Left ventricle myocardium inferior (tissue), 1 donor: Measurements from ENCODE around the gene HOXB6. TPM values are rescaled to one million over a fixed set of nuclear protein-coding genes. Genes with fewer than 3 reads are reported as not detected.

Experiments
- DNase-seq: peaks from one replicate; pipeline ENCODE4 v3.0.0-alpha.2; 2020
- H3K27ac ChIP-seq: fragments of 200-600 bp; replicated peaks from 2 replicates; pipeline ENCODE4 v1.8.0; 2021
- H3K27me3 ChIP-seq: fragments of 200-600 bp; 2 replicates; pipeline ENCODE4 v1.8.0; 2021; ENCODE audit warnings: low read depth
- H3K36me3 ChIP-seq: fragments of 200-600 bp; 2 replicates; pipeline ENCODE4 v1.8.0; 2021
- H3K4me1 ChIP-seq: fragments of 200-600 bp; 2 replicates; pipeline ENCODE4 v1.8.0; 2021
- H3K4me3 ChIP-seq: fragments of 200-600 bp; 2 replicates; pipeline ENCODE4 v1.8.0; 2021; ENCODE audit warnings: mild to moderate bottlenecking, moderate library complexity
- H3K9me3 ChIP-seq: fragments of 200-600 bp; replicated peaks from 2 replicates; pipeline ENCODE4 v1.8.0; 2021
- intact Hi-C: fragments of 100-400 bp; cut with micrococcal nuclease; formaldehyde crosslinking; loops from one replicate; pipeline ENCODE4 v1.11.0; 2022
- total RNA-seq: library from RNA; stranded (reverse); fragmentation: NEBNext Ultra II Directional; extraction: Animal tissue kit (Norgen Biotek cat#: 25700); gene quantifications from one replicate; pipeline ENCODE4 v1.2.1, GENCODE V29; 2021
- TF ChIP-seq, protein P1 (sequence below): fragments of 200-600 bp; IDR thresholded peaks from 2 replicates; pipeline ENCODE4 v1.8.0; 2021; ENCODE audit warnings: antibody characterized with exemption, mild to moderate bottlenecking, borderline replicate concordance
- donor health status: DM: no; HTN: yes; CAD: no; lungs with severe emphysema.

HOXB6 gene
- total RNA-seq, 1 donor from 2014 or later = 0.66 TPM

DNA sequence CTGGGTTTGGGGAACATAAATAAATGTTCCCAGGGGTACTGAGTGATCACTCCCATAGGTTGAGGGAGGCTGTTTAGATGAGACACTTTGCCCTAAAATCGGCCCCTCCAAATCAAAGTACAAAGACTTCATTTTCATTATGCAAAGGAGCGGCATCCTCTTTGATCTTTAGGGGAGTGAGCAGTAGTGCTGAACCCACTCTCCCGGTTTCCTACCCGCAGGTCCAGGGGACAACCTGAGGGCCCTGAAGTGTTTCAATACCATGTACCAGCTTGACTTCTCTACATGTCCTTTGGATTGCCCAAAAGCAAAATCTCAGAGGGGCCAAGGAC is 3.6 kb downstream of the HOXB6 start:
- TF ChIP-seq, protein P1, sequence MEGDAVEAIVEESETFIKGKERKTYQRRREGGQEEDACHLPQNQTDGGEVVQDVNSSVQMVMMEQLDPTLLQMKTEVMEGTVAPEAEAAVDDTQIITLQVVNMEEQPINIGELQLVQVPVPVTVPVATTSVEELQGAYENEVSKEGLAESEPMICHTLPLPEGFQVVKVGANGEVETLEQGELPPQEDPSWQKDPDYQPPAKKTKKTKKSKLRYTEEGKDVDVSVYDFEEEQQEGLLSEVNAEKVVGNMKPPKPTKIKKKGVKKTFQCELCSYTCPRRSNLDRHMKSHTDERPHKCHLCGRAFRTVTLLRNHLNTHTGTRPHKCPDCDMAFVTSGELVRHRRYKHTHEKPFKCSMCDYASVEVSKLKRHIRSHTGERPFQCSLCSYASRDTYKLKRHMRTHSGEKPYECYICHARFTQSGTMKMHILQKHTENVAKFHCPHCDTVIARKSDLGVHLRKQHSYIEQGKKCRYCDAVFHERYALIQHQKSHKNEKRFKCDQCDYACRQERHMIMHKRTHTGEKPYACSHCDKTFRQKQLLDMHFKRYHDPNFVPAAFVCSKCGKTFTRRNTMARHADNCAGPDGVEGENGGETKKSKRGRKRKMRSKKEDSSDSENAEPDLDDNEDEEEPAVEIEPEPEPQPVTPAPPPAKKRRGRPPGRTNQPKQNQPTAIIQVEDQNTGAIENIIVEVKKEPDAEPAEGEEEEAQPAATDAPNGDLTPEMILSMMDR = no peak
- intact Hi-C loops = no loop called here
- H3K4me3 ChIP-seq = no peak overlapping the region
- peaks cover 100% of the 10 kb centered on the region for H3K27me3 ChIP-seq
- peaks cover 25% of the 10 kb centered on the region for H3K4me1 ChIP-seq
- DNase-seq = no peak
- no peaks in the 10 kb centered on the region for H3K36me3 ChIP-seq
- no peaks in the 10 kb centered on the region for H3K9me3 ChIP-seq
- no peak overlapping the region for H3K27ac ChIP-seq

GRCh38 chr17:48600244-48601098 is 4.3 kb downstream of the HOXB6 start:
- H3K4me3 ChIP-seq = no peak overlapping the region
- no peaks in the 10 kb centered on the region for H3K9me3 ChIP-seq
- H3K4me1 ChIP-seq = peaks cover 28% of the 10 kb centered on the region
- intact Hi-C loops = no loop called here
- peaks cover 100% of the 10 kb centered on the region for H3K27me3 ChIP-seq
- TF ChIP-seq, protein P1 = no peak
- no peak overlapping the region for H3K27ac ChIP-seq
- H3K36me3 ChIP-seq = no peaks in the 10 kb centered on the region
- no peak for DNase-seq

DNA sequence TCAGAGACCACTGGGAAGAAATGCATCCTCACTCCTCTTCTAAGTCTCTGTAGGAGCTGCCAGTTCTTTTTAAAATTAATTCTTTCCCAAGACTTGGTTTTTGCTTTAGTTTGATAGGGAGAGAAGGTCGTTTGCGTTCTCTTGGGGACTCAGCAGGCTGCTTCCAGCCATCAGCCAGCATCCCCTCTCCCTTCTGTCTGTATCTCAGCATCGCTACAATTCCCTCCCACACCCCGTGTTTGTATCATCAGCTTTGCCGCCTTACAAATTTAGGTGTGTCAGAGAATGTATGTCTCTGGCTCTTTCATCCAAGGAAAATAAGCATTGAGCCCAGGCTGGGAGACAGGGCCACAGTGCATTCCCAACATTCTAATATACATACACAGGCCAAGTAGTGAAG is 5.4 kb downstream of the HOXB6 start:
- peaks cover 100% of the 10 kb centered on the region for H3K27me3 ChIP-seq
- no peaks in the 10 kb centered on the region for H3K36me3 ChIP-seq
- intact Hi-C loops = no loop called here
- H3K4me3 ChIP-seq = no peak overlapping the region
- no peak for DNase-seq
- H3K9me3 ChIP-seq = no peaks in the 10 kb centered on the region
- H3K4me1 ChIP-seq = peaks cover 29% of the 10 kb centered on the region
- TF ChIP-seq, protein P1 = no peak
- H3K27ac ChIP-seq = no peak overlapping the region

DNA sequence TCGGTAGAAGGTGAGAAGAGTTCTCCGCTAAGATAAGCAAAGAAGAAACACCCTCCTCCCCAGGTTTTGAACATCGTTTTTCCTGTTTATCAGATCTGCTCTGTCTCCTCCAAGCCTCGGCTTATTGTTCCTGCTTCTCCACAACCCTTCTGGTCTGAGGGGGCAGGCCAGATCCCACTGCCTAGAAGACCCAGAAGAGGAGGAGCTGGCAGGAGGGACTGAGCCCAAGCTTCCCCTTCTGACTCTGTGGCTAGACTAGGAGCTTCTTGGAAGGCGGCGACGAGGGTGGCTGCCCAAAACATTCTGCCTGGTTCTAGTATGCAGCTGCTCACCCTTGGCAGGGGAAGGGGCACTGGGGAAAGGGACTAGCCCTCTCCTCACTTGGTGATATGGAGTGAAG is 6.0 kb downstream of the HOXB6 start:
- Histone ChIP-seq H3K27ac (no peak overlapping the region), H3K4me3 (no peak overlapping the region), H3K36me3 (no peaks in the 10 kb centered on the region), H3K9me3 (no peaks in the 10 kb centered on the region), H3K27me3 (peaks cover 100% of the 10 kb centered on the region), H3K4me1 (peaks cover 35% of the 10 kb centered on the region)
- no peak for DNase-seq
- TF ChIP-seq, protein P1 = no peak
- intact Hi-C loops = no loop called here

- peaks cover 100% of the 10 kb centered on the region for H3K27me3 ChIP-seq
- no peak for DNase-seq
- H3K9me3 ChIP-seq = no peaks in the 10 kb centered on the region
- H3K4me1 ChIP-seq = peaks cover 42% of the 10 kb centered on the region
- H3K4me3 ChIP-seq = peak overlapping the region; percentile 63
- H3K27ac ChIP-seq = peak overlapping the region; percentile 60
- H3K36me3 ChIP-seq = no peaks in the 10 kb centered on the region
- intact Hi-C loops = no loop called here
- TF ChIP-seq, protein P1 = no peak
These were observed 6.8 kb downstream of the HOXB6 start for GRCh38 chr17:48597778-48598631.
